ENCODE results near the gene ICA1. TPM values are rescaled to one million over a fixed set of nuclear protein-coding genes. Genes with fewer than 3 reads are reported as not detected.

Gene ICA1
- total RNA-seq, 1 donor, result 0.45 TPM

DNA sequence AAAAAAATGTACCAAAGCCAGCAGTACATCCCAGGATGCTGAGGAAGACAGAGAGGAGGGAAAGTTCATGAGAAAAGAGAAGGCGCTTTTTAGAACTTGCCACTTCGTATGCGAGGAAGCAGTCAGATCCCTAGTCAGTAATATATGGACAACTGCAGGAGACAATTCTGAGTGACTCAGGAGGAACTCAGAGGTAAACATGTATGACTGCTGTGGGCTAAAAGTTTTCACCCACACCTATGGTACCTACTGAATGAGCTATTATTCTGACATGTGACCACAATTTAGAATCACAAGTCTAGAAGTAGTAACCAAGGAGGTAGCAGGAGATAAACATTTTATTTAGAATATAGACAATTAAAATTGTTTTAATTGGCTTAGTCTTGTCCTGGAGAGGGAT lies 126.5 kb downstream of the ICA1 start:
- no peak overlapping the region for H3K4me3 ChIP-seq (ENCODE audit: low read depth, low read length)
- DNase-seq (ENCODE audit: low read depth), result no peak
- TF ChIP-seq, protein P1, sequence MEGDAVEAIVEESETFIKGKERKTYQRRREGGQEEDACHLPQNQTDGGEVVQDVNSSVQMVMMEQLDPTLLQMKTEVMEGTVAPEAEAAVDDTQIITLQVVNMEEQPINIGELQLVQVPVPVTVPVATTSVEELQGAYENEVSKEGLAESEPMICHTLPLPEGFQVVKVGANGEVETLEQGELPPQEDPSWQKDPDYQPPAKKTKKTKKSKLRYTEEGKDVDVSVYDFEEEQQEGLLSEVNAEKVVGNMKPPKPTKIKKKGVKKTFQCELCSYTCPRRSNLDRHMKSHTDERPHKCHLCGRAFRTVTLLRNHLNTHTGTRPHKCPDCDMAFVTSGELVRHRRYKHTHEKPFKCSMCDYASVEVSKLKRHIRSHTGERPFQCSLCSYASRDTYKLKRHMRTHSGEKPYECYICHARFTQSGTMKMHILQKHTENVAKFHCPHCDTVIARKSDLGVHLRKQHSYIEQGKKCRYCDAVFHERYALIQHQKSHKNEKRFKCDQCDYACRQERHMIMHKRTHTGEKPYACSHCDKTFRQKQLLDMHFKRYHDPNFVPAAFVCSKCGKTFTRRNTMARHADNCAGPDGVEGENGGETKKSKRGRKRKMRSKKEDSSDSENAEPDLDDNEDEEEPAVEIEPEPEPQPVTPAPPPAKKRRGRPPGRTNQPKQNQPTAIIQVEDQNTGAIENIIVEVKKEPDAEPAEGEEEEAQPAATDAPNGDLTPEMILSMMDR (IDR thresholded peaks at IDR 0.05; ENCODE audit: insufficient read depth, low read length), result no peak

DNA sequence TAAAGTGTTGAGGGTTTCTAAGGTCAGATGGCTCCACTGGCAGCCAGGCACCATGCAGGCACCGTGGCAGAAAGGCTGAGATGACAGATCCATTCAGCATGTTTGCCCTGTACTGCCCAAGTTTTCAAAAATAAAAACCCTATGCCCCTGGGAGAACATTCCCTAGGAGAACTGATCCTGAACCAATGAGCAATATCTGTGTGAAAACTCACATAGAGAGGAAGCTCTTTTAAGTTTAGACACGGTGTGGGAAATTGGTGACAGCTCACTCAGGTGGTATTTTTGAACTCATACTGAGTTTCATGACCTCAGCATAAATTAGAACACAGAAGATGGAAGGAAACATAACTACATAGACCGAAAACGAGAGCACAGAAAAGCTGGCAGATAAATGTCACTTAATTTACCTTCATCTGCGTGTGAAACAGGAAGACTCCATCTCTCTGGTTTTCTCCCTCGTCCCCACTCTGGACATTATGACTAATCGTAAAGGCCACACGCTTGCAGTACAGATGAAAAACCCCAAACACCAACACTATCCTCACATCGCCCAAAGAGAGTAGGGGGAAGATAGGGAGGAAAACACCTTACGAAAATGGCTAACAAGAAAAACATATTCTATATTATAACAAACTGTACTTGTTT lies 127.8 kb downstream of the ICA1 start:
- H3K4me3 ChIP-seq (ENCODE audit: low read depth, low read length), result no peak overlapping the region
- DNase-seq (ENCODE audit: low read depth), result no peak
- TF ChIP-seq, protein P1 (IDR thresholded peaks at IDR 0.05; ENCODE audit: insufficient read depth, low read length), result no peak

DNA sequence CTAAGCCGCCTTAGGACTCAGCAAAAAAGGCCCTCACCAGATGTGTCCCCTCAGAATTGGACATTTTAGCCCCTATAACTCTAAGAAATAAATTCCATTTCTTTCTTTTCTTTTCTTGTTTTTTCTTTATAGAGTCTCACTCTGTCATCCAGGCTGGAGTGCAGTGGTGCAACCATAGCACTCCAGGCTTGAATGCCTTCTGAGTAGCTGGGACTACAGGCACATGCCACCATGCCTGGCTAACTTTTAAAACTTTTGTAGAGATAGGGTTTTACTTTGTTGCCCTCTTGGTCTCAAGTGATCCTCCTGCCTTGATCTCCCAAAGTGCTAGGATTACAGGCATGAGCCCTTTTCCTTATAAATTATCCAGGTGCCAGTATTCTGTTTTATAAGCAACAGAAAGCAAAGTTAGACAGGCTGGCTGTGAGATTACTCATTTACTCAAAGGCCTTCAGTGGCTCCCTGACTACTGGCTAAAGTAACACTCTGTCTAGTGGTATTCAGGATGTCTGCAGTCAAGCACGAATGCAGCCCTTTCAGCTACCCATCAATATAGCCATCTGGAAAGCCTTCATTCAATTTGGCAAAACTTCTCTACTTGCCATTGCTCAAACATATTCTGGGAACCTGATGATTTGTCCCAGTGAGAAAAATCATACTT lies 128.6 kb downstream of the ICA1 start:
- TF ChIP-seq, protein P1 (IDR thresholded peaks at IDR 0.05; ENCODE audit: insufficient read depth, low read length), result no peak
- H3K4me3 ChIP-seq (ENCODE audit: low read depth, low read length), result no peak overlapping the region
- DNase-seq (ENCODE audit: low read depth), result no peak

DNA sequence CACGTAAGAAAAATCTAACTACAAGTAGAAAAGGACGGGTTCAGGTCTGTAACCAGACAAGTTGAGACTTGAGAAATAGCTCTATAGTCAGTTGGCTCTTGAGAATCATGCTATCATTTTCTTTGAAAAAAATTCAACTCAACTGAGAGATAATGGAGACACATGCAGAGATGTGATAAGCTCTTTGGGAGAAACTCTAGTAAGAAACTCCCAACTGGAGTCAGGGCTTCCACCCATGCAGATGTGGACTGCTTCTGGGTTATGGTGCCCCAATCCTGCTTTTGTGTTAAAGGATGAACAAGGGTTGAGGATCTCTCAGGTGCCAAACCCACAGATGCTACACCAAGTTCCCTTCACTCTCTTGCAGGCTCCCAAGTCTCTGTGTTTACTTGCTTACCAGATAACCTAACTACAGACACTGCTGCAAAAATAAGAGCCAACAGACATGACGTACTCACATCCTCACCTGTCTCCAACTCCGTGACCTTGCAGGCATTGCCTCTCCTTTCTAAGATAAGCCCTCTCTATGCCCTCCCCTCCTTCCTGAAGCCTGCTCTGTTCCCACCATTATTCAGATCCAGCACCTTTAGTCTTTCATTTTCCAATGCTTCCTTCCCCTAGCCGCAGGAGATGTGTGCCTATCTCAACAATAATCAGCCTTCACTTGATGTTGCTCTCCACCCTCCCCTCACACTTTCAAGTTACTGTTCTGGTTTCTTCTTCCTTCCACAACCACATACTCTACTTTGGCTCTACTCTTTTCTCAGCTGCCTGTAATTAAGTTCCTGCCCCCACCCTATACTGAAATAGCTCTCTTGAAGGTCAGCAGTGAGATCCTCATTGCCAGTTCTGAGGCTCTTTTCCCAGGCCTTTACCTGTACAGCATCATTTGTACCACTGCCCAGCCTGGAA lies 130.0 kb downstream of the ICA1 start:
- TF ChIP-seq, protein P1 (IDR thresholded peaks at IDR 0.05; ENCODE audit: insufficient read depth, low read length), result no peak
- H3K4me3 ChIP-seq (ENCODE audit: low read depth, low read length), result no peak overlapping the region
- no peak for DNase-seq (ENCODE audit: low read depth)

DNA sequence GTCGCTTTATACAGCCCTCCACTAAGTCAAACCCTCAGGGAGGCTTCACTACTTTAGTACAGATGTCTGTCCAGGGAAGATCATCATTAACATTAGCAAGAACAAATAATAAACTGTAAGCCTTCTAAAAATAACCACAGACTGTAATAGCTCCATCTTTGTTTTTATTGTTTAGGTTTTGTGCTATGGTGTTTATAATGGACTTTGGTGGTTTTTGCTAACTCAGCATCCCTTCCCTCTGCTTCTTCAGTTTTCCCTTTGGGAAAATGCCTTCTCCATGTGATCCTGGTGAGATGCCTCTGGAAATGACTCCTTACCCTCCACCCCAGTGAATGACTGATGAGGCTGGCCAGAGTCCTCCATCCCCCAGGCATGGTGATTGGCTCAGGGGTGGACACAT lies 131.3 kb downstream of the ICA1 start:
- no peak overlapping the region for H3K4me3 ChIP-seq (ENCODE audit: low read depth, low read length)
- TF ChIP-seq, protein P1 (IDR thresholded peaks at IDR 0.05; ENCODE audit: insufficient read depth, low read length), result no peak
- DNase-seq (ENCODE audit: low read depth), result no peak

DNA sequence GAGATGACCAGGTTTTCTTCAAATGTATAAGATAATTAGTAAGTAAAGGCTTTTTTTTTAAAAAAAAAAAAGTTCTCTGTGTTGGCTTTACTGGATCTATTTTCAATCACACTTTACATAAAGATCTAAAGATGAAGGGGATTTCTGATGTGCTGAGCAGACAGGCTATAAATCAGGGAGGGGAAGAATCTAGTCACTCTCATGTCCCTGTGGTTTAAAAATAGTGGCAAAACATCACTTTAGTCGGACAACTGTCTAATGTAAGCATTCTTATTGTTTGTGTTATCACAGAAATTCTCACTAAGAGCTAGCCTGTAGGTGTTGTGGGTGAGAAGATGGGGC lies 132.7 kb downstream of the ICA1 start:
- DNase-seq (ENCODE audit: low read depth), result no peak
- TF ChIP-seq, protein P1 (IDR thresholded peaks at IDR 0.05; ENCODE audit: insufficient read depth, low read length), result no peak
- no peak overlapping the region for H3K4me3 ChIP-seq (ENCODE audit: low read depth, low read length)

Measured in fibroblast of the aortic adventitia (primary cell).